Measurements from ENCODE around the gene ORM2. TPM values are rescaled to one million over a fixed set of nuclear protein-coding genes. Genes with fewer than 3 reads are reported as not detected.

The ORM2 gene
- total and polyA plus RNA-seq, 2 of the 13 experiments (the other 11 are each of a cell fraction or from before 2014, with no cell fraction given) = 565 to 824 TPM

GRCh38 chr9:114301798-114302565 is 27.7 kb upstream of the ORM2 start:
- H3K36me3 ChIP-seq (replicated peaks in 1 of 2; ENCODE audit: control insufficient read depth in 1 of 2, insufficient read depth in 2 of 2, low read length in 2 of 2) = peaks cover 35 to 88% of the 10 kb centered on the region in 2 experiments
- 94% methylated on average over 11 of the region's 15 CpGs for WGBS (ENCODE audit: low lambda C conversion rate)
- no peak for FAIRE-seq
- ATAC-seq = no peak
- no peaks in the 10 kb centered on the region for H3K79me2 ChIP-seq (ENCODE audit: insufficient read depth, low read length)
- peaks cover 13% of the 10 kb centered on the region for H3K4me1 ChIP-seq (ENCODE audit: insufficient read depth, low read length)
- H3K4me2 ChIP-seq (ENCODE audit: low read depth, low read length) = no peak overlapping the region
- intact Hi-C loops (cut with micrococcal nuclease; ENCODE audit: unreplicated experiment) = no loop called here
- no peak overlapping the region for H3K4me3 ChIP-seq (replicated peaks in 1 of 3; ENCODE audit: insufficient read depth in 1 of 3, low read depth in 2 of 3, low read length in 3 of 3)
- H3K9ac ChIP-seq (ENCODE audit: insufficient read depth, low read depth, low read length) = no peak overlapping the region
- no TSS peak for BruUV-seq (replicated peaks)
- H2AFZ ChIP-seq (ENCODE audit: low read length) = no peak overlapping the region
- in situ Hi-C loops (cut with HindIII; ENCODE audit: extremely low pct_ligation_motif_present, low pct_unique_long_range_greater_than_20kb) = no loop called here
- H4K20me1 ChIP-seq (ENCODE audit: insufficient read depth, low read length) = no peaks in the 10 kb centered on the region
- ChIA-PET CTCF (ENCODE audit: low intra/inter-chr PET ratio, low total read pairs) (no interaction called here), POLR2A (interaction anchor here (0.7 kb wide), 1 partner anchor 194 kb away, joined by 3 read pairs; no protein-coding TSS in a partner anchor)
- no peaks in the 10 kb centered on the region for H3K27me3 ChIP-seq (ENCODE audit: control insufficient read depth in 1 of 2, insufficient read depth in 2 of 2, low read length in 2 of 2)
- DNase-seq (ENCODE audit: low spot score) = no peak
- H3K27ac ChIP-seq (ENCODE audit: extremely low read length, insufficient read depth, low read length) = no peak overlapping the region
- H3K9me3 ChIP-seq (ENCODE audit: low read length) = no peaks in the 10 kb centered on the region
- no peak for TF ChIP-seq KDM4B (CRISPR knock-in tag; IDR thresholded peaks at IDR 0.05)
- TF ChIP-seq SALL2 (CRISPR knock-in tag; IDR thresholded peaks at IDR 0.05) = no peak
- TF ChIP-seq SALL1 (CRISPR knock-in tag; IDR thresholded peaks at IDR 0.05) = no peak
- TF ChIP-seq YEATS4 (CRISPR knock-in tag; IDR thresholded peaks at IDR 0.05; ENCODE audit: borderline replicate concordance) = no peak
- TF ChIP-seq GZF1 (CRISPR knock-in tag; IDR thresholded peaks at IDR 0.05) = no peak
- no peak for TF ChIP-seq FUBP1 (CRISPR knock-in tag; IDR thresholded peaks at IDR 0.05; ENCODE audit: borderline replicate concordance)
- TF ChIP-seq ZNF574 (CRISPR knock-in tag; IDR thresholded peaks at IDR 0.05) = no peak
- TF ChIP-seq E2F2 (CRISPR knock-in tag; IDR thresholded peaks at IDR 0.05; ENCODE audit: borderline replicate concordance) = no peak
- TF ChIP-seq SMARCE1 (IDR thresholded peaks at IDR 0.05; ENCODE audit: borderline replicate concordance) = no peak
- no peak for TF ChIP-seq ZNF430 (CRISPR knock-in tag; IDR thresholded peaks at IDR 0.05)
- TF ChIP-seq ZNF724P (CRISPR knock-in tag; IDR thresholded peaks at IDR 0.05; ENCODE audit: borderline replicate concordance) = no peak
- no peak for TF ChIP-seq ARHGAP35 (CRISPR knock-in tag; IDR thresholded peaks at IDR 0.05; ENCODE audit: borderline replicate concordance)
- TF ChIP-seq ZNF234 (CRISPR knock-in tag; conservative IDR thresholded peaks at IDR 0.05) = no peak

Data from HepG2 (cell line).